Measurements from ENCODE around the gene SLC38A3.

- no peak for TF ChIP-seq POLR2A (IDR thresholded peaks at IDR 0.05)
- TF ChIP-seq CTCF (IDR thresholded peaks at IDR 0.05) = no peak
These were observed 31.2 kb upstream of the SLC38A3 start for GRCh38 chr3:50173685-50174516.
